ENCODE data around the gene GTF2A1.

DNA sequence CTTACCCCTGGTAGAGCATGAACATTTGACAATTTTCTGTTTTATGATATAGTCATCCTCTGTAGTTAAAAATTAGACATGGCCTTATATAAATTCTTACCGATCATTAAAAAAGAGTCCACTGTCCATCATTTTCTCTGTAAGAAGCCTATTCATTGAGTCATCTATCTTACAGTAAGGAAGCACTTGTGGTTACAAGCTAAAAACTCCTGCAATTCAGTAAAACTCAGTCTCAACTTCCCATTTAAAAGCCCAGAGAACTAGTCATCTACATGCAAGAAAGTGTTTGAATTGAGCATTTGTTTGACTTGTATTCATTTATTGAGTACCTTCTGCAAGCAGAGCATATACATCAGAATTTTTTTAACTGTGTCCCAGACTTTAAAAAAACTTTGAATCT, 63.3 kb downstream of the GTF2A1 start:
- no peak for TF ChIP-seq RAD21 (IDR thresholded peaks at IDR 0.05; ENCODE audit: low read length)
- no peak for TF ChIP-seq EZH2phosphoT487 (IDR thresholded peaks at IDR 0.05; ENCODE audit: borderline replicate concordance, low read depth)
- TF ChIP-seq RXRA (IDR thresholded peaks at IDR 0.05; ENCODE audit: borderline replicate concordance, low read depth), result no peak
- no peak for TF ChIP-seq JUND (IDR thresholded peaks at IDR 0.05)
- TF ChIP-seq FOXM1 (IDR thresholded peaks at IDR 0.05; ENCODE audit: low read depth), result no peak
- TF ChIP-seq POLR2AphosphoS5 (IDR thresholded peaks at IDR 0.05; ENCODE audit: low read depth, low read length), result no peak
- no peak for TF ChIP-seq EP300 (IDR thresholded peaks at IDR 0.05; ENCODE audit: borderline replicate concordance in 1 of 2, low read depth in 1 of 2, low read length in 1 of 2)
- TF ChIP-seq, protein P1, sequence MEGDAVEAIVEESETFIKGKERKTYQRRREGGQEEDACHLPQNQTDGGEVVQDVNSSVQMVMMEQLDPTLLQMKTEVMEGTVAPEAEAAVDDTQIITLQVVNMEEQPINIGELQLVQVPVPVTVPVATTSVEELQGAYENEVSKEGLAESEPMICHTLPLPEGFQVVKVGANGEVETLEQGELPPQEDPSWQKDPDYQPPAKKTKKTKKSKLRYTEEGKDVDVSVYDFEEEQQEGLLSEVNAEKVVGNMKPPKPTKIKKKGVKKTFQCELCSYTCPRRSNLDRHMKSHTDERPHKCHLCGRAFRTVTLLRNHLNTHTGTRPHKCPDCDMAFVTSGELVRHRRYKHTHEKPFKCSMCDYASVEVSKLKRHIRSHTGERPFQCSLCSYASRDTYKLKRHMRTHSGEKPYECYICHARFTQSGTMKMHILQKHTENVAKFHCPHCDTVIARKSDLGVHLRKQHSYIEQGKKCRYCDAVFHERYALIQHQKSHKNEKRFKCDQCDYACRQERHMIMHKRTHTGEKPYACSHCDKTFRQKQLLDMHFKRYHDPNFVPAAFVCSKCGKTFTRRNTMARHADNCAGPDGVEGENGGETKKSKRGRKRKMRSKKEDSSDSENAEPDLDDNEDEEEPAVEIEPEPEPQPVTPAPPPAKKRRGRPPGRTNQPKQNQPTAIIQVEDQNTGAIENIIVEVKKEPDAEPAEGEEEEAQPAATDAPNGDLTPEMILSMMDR (IDR thresholded peaks at IDR 0.05), result no peak

All from SK-N-SH (cell line).